Measurements from ENCODE around the gene SIPA1L2. TPM values are rescaled to one million over a fixed set of nuclear protein-coding genes. Genes with fewer than 3 reads are reported as not detected.

The SIPA1L2 gene
- 10 to 100 TPM in 1 of 3 donors, 1 to 10 TPM in 2; 2.7 to 12.3 (median 8.3) TPM for polyA plus RNA-seq

- 0% methylated on average over 78 to 98 of the region's 98 CpGs for WGBS, 3 donors
- no peak within 1 kb of the TSS for H3K27ac ChIP-seq (ENCODE audit: low read depth, low read length)
These were observed at the start of gene SIPA1L2 for GRCh38 chr1:232630047-232630893. TSS of gene SIPA1L2 (minus strand) at chr1:232630133. CDS start at chr1:232515339, 114,794 bp downstream.

- H3K27ac ChIP-seq (ENCODE audit: low read depth, low read length) = no peak overlapping the region
- WGBS, 3 donors = 60 to 85% (median 76%) methylated on average over 9 of the region's 9 CpGs
These were observed 48.4 kb upstream of the SIPA1L2 start for GRCh38 chr1:232678185-232678886.

GRCh38 chr1:232676307-232676706 lies 46.4 kb upstream of the SIPA1L2 start:
- WGBS, 3 donors = 91 to 95% (median 91%) methylated on average over 2 of the region's 2 CpGs

GRCh38 chr1:232675898-232676297 lies 46.0 kb upstream of the SIPA1L2 start:
- H3K27ac ChIP-seq (ENCODE audit: low read depth, low read length) = no peak overlapping the region
- 81 to 100% (median 84%) methylated on average over 1 of the region's 1 CpG for WGBS, 3 donors

More at GRCh38 chr1:232676307-232676706, 46.4 kb upstream of the SIPA1L2 start:
- no peak overlapping the region for H3K27ac ChIP-seq (ENCODE audit: low read depth, low read length)

GRCh38 chr1:232675260-232675659 lies 45.3 kb upstream of the SIPA1L2 start:
- WGBS, 3 donors = 50 to 57% (median 56%) methylated on average over 5 of the region's 5 CpGs
- H3K27ac ChIP-seq (ENCODE audit: low read depth, low read length) = no peak overlapping the region

- no peak overlapping the region for H3K27ac ChIP-seq (ENCODE audit: low read depth, low read length)
- 89 to 91% (median 91%) methylated on average over 6 of the region's 6 CpGs for WGBS, 3 donors
These were observed 43.3 kb upstream of the SIPA1L2 start for GRCh38 chr1:232673256-232673655.

GRCh38 chr1:232669981-232670747 lies 40.2 kb upstream of the SIPA1L2 start:
- 67 to 82% (median 81%) methylated on average over 11 of the region's 11 CpGs for WGBS, 3 donors

GRCh38 chr1:232667778-232668165 lies 37.8 kb upstream of the SIPA1L2 start:
- 16 to 52% (median 18%) methylated on average over 4 of the region's 4 CpGs for WGBS, 3 donors

More at GRCh38 chr1:232669981-232670747, 40.2 kb upstream of the SIPA1L2 start:
- no peak overlapping the region for H3K27ac ChIP-seq (ENCODE audit: low read depth, low read length)

GRCh38 chr1:232667094-232667777 lies 37.3 kb upstream of the SIPA1L2 start:
- 24 to 56% (median 34%) methylated on average over 3 of the region's 3 CpGs for WGBS, 3 donors
- no peak overlapping the region for H3K27ac ChIP-seq (ENCODE audit: low read depth, low read length)

More at GRCh38 chr1:232667778-232668165, 37.8 kb upstream of the SIPA1L2 start:
- no peak overlapping the region for H3K27ac ChIP-seq (ENCODE audit: low read depth, low read length)

- 86 to 96% (median 92%) methylated on average over 3 of the region's 3 CpGs for WGBS, 3 donors
- no peak overlapping the region for H3K27ac ChIP-seq (ENCODE audit: low read depth, low read length)
These were observed 35.2 kb upstream of the SIPA1L2 start for GRCh38 chr1:232664844-232665777.

GRCh38 chr1:232662910-232663309 lies 33.0 kb upstream of the SIPA1L2 start:
- WGBS, 3 donors = 62 to 67% (median 67%) methylated on average over 7 of the region's 7 CpGs
- H3K27ac ChIP-seq (ENCODE audit: low read depth, low read length) = no peak overlapping the region

- no peak overlapping the region for H3K27ac ChIP-seq (ENCODE audit: low read depth, low read length)
- WGBS, 3 donors = 65 to 76% (median 73%) methylated on average over 2 of the region's 2 CpGs
These were observed 28.5 kb upstream of the SIPA1L2 start for GRCh38 chr1:232658386-232658785.

- 56 to 88% (median 62%) methylated on average over 3 of the region's 3 CpGs for WGBS, 3 donors
- no peak overlapping the region for H3K27ac ChIP-seq (ENCODE audit: low read depth, low read length)
These were observed 27.6 kb upstream of the SIPA1L2 start for GRCh38 chr1:232657426-232658005.

GRCh38 chr1:232655746-232656085 lies 25.8 kb upstream of the SIPA1L2 start:
- H3K27ac ChIP-seq (ENCODE audit: low read depth, low read length) = no peak overlapping the region
- 73 to 94% (median 76%) methylated on average over 4 of the region's 4 CpGs for WGBS, 3 donors

GRCh38 chr1:232655028-232655745 lies 25.3 kb upstream of the SIPA1L2 start:
- WGBS, 3 donors = 52 to 73% (median 68%) methylated on average over 5 of the region's 5 CpGs
- H3K27ac ChIP-seq (ENCODE audit: low read depth, low read length) = no peak overlapping the region

GRCh38 chr1:232653789-232654188 lies 23.9 kb upstream of the SIPA1L2 start:
- 81 to 88% (median 85%) methylated on average over 3 of the region's 3 CpGs for WGBS, 3 donors
- no peak overlapping the region for H3K27ac ChIP-seq (ENCODE audit: low read depth, low read length)
